SK-N-SH treated with all-trans-retinoic acid at 6 μM for 48 hours (cell line): Measurements from ENCODE around the gene CNTNAP2.

Experiments used
- ZNF565 ChIP-seq: fragments of 450-650 bp; formaldehyde crosslinking; conservative IDR thresholded peaks from 2 replicates; pipeline ENCODE4 v1.5.0; 2020; ENCODE audit warnings: low read depth, mild to moderate bottlenecking, moderate library complexity
- TF ChIP-seq, protein P1 (sequence below): fragments of 250-450 bp; sonication (Bioruptor Pico); IDR thresholded peaks from 2 replicates; pipeline ENCODE4 v1.8.0; 2020; ENCODE audit warnings: mild to moderate bottlenecking, moderate library complexity, borderline replicate concordance

DNA sequence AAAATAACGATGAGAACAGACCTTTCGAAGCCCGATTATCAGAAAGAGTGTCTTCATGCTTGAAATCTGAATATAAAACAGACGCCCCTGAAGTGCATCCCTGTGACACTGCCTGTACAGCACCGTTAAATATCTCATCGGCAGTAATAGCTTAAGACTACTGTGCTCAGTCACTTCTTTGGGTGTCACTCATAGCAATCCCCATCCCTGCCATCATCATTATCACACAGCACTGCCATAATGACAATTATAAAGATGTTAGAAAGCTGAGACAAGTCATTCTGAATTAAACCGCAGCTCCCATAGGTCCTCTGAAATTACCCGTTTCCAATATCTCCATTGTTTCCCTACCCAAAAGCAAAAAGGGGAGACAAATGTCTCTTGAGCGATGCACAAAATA is 1906.2 kb downstream of the CNTNAP2 start:
- TF ChIP-seq ZNF565 (CRISPR knock-in tag) = no peak
- TF ChIP-seq, protein P1, sequence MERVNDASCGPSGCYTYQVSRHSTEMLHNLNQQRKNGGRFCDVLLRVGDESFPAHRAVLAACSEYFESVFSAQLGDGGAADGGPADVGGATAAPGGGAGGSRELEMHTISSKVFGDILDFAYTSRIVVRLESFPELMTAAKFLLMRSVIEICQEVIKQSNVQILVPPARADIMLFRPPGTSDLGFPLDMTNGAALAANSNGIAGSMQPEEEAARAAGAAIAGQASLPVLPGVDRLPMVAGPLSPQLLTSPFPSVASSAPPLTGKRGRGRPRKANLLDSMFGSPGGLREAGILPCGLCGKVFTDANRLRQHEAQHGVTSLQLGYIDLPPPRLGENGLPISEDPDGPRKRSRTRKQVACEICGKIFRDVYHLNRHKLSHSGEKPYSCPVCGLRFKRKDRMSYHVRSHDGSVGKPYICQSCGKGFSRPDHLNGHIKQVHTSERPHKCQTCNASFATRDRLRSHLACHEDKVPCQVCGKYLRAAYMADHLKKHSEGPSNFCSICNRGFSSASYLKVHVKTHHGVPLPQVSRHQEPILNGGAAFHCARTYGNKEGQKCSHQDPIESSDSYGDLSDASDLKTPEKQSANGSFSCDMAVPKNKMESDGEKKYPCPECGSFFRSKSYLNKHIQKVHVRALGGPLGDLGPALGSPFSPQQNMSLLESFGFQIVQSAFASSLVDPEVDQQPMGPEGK (CRISPR knock-in tag) = no peak
